HG03045 (cell line): ENCODE results near the gene E4F1.
"Not testable (repeated sequence)": the region's sequence is repeated elsewhere in the genome, so short reads cannot be mapped to it uniquely, and the experiment has no call there.

Experiments
- ATAC-seq: cut with Tn5 transposase; IDR thresholded peaks from one replicate; pipeline ENCODE4 v1.9.1; 2021; ENCODE audit warnings: mild to moderate bottlenecking, moderate library complexity; ENCODE audit not compliant: unreplicated experiment

E4F1 gene

DNA sequence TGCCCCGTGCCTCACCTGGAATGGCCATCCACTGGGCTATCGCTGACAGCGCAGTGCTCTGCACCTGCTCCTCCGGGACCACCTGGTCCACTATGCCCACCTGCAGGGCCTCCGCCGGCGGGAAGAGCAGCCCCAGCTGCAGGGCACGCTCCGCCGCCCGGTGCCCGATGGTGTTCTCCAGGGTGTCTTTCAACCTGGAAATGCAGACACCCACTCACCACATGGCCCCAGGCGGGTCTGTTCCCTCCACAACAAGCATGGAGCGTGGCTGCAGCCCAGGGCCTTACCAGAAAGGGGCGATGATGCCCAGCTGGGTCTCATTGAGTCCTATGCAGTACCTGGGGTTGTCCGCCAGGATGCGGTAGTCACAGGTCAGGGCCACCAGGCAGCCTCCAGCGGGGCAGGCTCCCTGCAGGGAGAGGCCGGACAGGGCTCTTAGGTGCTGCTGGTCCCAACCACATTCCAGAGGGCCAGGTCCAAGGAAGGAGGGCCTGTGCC is 19.7 kb downstream of the E4F1 start:
- no peak for ATAC-seq

DNA sequence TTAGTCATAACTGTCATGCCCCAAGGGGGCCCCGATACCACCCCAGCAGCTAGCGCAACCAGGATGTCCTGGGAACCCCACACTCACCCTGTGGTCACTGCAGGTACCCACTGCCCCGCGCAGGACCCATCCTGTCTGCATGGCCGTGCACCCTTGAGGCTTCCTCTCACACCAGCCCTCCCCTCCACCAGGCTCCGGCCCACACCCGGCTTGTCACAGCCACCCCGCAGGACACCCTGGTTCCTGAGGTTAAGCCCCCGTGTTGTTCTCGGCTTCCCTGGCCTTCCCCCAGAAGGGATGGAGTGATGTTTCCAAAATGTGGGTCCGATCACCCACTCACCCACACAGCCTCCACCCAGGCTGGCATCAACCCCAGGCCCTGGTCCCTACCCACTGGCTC is 20.4 kb downstream of the E4F1 start:
- ATAC-seq = no peak

DNA sequence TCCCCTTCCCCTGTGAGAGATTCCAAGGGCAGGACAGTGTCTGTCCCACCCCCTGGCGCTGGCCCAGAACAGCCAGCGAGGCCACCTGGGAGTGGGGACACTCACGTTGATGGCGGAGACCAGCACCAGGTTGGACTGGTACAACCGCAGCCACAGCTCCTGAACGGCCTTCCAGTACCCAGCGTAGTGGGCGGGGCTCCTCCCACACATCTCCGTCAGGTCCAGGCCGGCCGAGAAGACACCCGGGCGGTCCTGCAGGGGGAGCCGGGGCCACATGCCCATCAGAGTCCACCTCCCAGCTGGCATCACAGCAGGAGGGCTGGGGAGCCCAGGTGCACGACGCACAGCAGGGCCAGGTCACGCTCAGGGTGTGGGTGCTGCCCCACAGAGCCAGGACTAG is 20.9 kb downstream of the E4F1 start:
- no peak for ATAC-seq

DNA sequence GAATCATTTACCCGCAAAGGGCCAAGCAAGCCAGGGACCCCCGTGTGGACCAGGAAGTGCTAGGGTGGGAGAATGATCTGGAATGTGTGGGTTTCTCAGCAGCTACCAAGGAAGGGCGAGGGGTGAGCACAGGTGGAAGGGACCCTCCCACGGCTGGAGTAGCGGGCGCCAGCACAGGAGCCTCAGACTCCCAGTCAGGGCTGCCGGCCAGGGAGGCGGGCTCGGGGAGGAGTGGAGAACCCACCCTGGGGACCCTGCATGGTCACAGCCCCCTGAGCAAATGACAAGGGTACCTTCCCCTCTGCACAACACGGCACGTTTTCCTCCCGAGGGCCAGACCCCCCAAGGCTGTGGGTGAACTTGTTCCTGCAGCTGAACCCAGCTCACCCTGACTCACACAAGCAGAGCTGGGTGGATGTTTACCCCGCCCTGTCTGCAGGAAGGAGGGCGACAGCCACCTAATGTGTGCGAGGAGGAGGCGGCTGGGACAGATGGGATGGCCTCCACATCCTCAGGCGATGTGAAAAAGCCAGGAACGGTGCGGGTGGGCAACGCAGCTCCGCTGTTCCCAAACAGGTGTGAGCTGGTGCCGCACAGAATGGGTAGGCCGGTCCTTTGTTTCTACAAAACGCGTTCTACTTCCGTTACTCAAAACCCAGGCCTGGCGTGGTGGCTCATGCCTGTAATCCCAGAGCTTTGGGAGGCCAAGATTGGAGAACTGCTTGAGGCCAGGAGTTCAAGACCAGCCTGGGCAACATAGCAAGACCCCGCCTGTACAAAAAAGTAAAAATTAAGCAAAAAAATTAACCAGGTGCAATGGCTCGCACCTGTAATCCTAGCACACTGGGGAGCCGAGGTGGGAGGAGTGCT is 21.8 kb downstream of the E4F1 start:
- no peak for ATAC-seq

DNA sequence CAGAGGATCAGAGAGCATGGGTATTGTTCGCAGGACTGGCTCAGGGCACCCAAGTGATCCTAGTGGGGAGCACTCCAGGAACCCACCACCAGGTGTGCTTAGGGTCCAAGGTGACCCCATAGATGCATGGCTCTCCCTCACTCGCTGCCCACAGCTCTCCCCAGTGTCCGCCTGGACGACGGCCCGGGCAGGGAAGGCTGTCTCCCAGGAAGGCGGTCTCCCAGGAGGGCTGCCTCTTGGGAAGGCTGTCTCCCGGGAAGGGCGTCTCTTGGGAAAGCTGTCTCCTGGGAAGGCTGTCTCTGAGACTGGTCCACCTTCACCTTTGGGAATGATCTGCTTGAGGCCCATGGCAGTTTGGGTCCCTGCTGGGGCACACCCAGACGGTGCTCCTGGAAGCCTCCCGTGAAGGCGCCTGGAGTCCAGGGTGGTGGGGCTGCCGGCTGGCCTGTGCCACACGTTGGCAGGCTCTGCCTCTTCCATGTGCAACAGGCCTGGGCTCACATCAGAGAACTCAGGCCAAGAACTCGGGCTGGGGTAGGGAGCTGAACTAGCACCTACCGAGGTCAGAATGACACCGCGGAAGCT is 23.0 kb downstream of the E4F1 start:
- ATAC-seq = no peak

DNA sequence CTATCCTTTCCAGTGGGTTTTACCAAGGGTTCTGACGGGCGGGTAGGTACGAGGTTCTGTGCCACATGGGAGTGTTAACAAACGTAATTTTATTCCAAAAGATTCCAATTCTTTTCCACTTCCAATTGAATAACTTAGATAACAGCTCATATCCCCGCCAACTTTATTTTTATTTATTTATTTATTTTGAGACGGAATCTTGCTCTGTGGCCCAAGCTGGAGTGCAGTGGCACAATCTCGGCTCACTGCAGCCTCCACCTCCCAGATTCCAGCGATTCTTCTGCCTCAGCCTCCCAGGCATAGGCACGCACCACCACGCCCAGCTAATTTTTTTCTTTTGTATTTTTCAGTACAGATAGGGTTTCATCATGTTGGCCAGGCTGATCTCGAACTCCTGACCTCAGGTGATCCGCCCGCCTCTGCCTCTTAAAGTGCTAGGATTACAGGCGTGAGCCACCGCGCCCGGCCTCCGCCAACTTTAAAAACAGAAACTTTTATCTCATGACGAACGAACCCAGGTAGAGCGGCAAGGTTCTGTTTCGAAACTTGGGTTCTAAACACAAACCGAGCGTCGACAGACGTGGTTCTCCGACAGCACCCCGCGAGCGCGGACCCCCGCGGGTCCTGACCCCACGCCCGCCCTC is 27.4 kb downstream of the E4F1 start:
- no peak for ATAC-seq

DNA sequence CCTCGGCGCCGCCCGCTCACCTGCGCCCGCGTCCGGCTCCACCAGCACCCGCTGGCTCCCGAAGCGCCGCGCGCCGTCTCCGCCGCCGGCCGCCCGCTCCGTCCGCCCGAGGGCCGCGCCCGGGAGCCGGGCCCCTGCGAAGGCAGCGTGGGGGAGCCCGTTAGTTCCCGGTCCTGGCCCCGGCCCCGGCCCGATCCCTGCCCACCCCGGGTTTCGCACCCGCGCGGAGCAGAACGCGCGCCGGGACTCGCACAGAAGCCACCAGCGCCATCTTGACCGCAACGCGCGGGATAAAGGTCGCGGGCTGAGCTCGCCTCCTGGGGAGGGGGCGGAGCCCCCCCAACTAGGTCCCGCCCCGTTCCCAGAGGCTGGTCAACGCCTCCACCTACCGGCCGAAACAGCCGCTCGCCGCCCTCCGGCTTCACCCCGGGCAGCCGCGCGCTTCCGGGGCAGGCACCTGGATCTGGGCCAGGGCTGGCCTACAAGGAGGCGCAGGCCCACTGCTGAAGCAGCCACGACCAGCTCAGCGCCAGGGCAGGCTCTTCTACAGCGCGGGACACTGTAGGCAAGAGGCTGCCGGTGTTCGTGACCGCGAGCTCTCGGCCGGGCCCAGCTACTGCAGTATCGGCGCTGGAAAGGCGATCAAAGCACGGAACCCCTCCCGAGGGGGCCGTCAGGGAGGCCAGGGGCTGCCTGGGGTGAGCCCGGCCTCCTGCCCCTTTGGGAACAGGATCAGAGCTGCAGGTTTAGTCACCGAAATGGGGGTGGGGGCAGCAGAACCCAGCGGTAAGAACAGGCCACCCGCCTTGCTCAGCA is 28.1 kb downstream of the E4F1 start, which contains the start of gene ECI1:
ECI1 (minus strand) TSS at position 292 of the 816 bp plus-strand sequence; CDS start at position 271, 21 bp downstream.
- ATAC-seq = peak; percentile 89

DNA sequence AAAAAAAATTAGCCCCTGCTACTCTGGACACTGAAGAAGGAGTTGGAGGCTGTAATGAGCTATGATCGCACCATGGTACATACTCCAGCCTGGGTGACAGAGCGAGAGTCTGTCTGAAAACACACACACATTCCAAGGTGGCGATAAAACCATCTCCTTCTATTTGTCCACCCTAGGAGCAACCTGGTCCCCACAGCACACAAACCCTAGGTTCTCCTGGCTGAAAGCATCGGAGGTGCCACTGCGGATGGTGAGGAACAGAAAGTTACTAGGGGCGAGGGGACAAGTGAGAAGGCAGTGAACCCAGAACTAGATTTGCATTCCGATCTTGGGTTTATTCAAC is 29.4 kb downstream of the E4F1 start:
- no peak for ATAC-seq

DNA sequence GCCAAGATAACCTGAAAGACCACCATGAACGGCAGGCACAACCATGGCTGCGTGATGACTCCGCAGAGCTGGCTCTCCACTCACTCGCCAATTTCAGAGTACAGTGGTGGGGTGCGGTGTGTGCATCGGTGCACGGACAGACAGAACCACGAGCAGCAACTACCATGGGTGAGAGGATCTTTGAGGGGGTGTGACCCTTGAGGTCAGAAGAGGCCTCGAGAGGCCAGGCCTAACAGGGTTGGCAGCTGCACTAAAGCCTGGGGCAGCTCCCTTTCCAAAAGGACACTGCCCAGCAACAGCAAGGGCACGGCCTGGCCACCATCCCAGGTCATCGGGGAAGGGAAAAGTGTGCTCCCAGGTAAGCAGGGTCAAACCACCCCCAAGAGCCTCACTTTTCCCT is 29.9 kb downstream of the E4F1 start:
- no peak for ATAC-seq

DNA sequence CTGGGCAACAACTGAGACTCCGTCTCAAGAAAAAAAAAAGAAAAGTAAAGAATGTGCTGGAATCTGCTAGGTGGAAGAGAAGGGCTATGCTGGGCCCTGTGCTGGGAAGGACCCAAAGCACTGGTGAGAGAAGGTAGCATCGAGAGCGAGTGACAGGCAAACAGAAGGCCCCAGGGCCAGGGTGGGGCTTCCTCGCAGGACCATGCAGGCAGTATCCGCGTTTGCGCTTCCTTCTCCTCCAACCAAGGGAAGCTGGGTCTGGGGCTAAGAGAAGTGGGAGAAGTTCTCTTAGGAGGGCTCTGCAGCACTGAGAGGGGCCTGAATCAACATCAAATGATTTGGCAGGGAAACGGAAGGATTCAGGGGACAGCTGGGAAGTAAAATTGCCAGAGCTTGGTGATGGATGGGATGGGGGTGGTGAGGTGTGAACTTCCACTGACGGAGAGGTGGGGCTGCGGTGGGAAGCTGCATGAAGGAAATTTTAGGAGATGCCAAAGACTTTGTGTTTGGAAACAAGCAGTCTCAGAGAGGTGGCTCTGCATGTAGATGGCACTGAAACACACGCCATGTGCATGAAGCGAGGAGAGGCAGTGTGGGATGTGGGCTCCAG is 33.2 kb downstream of the E4F1 start:
- no peak for ATAC-seq

DNA sequence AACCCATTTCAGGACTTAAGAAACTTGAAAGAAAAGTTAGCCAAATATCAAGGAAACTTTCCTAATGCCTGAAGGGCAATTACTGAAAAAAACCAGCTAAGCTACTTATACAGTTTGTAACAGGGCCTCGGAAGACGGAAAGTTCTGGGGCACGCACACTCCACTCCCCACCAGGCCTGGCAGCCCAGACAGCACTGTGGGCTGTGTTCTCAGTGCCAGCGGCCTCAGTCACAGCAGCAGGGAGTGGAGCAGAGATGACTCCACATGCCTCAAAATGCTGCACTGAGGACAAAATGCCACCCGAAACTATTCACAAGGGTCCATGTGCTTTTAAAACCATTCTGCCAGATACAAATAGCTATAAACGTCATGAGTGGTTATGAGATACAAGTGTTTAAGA is 34.3 kb downstream of the E4F1 start:
- ATAC-seq = no peak

DNA sequence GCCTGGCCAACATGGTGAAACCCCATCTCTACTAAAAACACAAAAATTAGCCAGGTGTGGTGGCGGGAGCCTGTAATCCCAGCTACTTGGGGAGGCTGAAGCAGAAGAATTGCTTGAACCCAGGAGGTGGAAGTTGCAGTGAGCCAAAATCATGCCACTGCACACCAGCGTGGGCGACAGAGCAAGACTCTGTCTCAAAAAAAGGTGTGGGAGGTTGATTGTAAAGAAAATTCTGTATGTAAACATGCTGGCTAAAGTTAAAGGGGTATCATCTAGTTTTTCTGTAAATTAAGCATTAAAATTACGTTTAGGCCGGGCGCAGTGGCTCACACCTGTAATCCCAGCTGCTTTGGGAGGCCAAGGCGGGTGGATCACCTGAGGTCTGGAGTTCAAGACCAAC is 35.1 kb downstream of the E4F1 start:
- ATAC-seq = not testable (repeated sequence)

DNA sequence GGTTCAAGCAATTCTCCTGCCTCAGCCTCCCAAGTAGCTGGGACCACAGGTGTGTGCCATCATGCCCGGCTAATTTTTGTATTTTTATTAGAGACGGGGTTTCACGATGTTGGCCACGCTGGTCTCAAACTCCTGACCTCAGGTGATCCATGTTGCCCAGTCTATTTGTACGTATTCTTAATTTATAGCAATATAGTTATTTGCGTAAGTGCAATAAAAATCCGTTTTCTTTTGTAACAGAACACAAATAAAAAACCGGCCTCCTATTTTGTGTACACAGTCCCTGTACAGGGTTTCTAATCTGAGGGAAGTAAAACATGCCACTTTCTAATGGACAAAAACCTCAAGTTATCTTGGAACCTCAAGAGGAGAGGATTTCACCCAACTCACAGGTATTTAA is 36.9 kb downstream of the E4F1 start:
- no peak for ATAC-seq

DNA sequence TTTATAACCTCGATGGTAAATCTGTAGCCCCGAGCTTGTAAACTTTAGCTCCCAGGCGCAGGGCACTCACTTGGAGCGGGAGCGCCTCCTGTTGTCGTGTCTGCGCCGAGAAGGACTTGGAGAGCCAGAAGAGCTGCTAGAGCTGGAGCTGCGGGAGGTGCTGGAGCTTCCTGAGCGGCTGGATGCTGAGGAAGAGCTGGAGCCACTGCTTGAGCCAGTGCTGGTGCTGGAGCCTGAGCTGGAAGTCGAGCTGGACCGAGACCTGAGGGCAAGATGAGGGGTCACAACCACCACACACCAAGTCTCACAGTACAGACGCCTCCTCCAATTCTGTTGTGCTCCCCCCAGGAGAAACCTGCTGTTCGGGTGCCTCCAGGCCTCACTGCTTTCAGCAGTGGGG is 39.6 kb downstream of the E4F1 start:
- ATAC-seq = not testable (repeated sequence)

DNA sequence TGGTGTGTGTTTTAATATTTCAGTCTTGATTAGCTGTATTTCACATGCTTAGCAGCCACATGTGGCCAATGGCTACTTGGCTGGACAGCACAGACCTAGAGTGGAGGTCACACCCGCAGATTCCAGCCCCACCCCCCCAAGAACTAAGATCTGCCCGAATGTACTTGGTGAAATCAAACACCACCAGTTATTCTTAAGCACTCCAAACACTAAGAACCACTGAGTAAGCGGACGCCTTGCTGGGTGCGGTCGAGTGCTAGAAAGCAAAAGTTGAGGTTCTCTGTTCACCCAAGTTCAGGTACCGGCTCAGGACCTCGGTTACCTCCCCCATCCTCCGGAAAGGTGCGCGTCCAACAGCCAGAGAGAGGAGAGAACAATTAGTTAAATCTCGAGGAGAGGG is 43.5 kb downstream of the E4F1 start:
- ATAC-seq = not testable (repeated sequence)

DNA sequence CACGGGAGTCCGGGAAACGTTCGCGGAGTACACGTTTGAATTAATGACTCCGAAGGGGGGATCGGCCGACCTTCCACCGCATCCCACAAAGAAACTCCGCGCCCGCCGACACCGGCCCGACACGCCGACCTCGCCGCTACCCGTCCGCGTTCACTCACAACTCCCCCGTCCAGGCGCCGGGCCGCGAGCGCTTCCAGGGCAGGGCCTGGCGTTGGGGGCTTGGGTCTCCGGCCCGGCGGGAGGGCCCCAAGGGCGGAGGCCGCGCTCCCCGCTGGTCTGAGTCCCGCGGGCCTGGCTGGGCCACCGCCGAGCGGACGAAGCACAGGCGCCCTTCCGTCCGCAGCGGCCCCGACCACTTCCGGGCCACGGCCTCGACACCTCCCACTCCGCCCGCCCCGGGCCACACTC is 44.1 kb downstream of the E4F1 start:
- ATAC-seq = peak; percentile 63

DNA sequence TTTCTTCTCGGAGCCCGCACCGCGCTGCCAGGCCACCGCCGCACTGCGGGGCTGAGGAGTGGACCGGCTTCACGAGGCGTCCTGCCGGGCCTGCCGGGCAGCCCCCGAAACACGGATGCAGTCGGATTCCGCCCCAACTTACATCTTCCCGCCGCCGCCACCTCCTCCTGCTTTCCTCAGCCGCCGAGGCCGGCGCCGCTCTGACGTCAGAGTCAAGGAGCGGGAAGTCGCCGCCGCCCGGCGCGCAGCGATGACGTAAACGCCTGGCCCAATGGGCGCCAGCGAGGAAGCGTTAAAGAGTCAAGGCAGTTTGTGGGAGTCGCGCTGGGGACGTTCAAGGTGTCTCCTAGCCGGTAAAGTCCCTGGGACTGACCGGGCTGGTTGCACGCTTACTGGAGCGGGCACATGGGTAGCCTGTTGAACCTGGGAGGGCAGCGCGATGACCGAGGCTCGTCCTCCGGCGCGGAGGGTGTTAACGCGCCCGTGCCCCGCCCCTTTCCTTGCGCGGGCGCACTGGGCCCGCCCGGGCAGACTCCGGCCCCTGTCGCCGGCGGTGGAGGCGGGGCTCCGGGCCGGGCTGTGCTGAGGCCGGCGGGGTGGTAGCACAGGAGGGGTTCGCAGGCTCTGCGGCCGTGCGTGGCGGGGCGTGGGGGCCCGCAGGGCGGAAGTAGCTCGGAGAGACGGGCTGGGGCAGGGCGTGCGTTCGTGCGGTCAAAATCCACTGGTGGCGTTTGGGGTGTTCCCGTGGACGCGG is 44.7 kb downstream of the E4F1 start, which contains the start of gene RNPS1:
RNPS1 (minus strand) TSS at position 214 of the 754 bp plus-strand sequence. CDS start 3,483 bp downstream, outside the sequence.
- peak; percentile 76 for ATAC-seq

DNA sequence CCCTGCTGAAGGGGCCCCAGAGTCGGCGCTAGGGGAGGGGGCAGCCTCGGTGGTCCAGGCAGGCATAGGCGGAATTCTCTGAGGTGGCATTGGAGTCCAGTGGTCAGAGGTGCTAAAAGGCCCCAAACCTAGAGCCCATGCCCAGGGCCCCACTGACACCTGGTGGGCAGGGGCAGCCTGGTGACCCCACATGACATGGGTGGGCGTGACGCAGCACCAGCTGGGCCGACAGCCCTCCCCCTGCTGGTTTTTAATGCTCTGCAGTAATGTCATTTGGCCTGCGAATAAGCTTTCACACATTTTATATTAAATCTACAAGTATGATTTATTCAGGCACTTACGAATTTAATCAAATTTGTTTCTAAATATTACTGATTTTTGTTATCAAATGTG is 46.7 kb downstream of the E4F1 start:
- no peak for ATAC-seq

DNA sequence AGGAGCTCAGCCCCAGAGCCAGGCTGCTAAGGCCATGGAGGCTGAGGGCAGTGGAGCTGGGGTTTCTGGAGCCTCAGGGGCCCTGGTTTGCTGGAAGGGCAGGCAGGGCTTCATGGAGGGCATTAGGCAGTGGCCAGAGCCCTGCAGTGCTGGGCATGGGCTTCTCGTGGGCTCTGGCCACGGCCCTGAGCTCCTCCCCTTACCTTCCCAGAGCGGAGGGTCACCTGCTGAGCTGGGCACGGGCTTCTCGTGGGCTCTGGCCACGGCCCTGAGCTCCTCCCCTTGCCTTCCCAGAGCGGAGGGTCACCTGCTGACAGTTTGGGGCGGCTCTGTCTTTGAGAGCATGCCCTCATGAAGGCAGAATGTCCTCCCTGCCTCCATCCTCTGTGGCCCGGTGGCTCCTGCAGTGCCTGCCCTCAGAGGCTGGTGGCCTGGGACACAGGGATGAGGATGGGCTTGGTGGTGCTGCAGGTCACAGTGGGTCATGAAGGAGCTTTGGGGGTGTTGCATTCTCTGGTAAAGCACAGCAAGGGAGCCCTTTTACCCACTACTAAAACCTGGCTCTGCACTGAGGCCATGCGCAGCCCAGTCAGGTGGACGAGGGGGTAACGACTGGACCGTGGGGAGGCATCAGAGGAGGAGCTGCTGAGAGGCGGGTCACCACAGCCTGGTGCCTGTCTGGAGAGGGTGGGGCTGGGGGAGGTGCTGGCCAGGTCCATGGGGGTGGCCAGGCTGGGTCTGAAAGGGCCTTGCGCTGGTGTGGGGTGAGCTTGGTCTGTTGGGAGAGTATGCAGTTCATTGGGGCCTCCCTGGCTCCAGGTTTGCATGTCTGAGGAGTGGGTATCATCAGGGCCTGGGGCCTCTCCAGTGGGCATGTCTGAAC is 47.4 kb downstream of the E4F1 start:
- ATAC-seq = no peak
